Measurements from ENCODE around the gene UBN1.

The UBN1 gene

GRCh38 chr16:4859900-4860255, 12.6 kb downstream of the UBN1 start:
- DNase-seq (ENCODE audit: low read depth in 2 of 2, low spot score in 1 of 2) = no peak

GRCh38 chr16:4860727-4861342, 13.6 kb downstream of the UBN1 start:
- no peak for DNase-seq (ENCODE audit: low read depth in 2 of 2, low spot score in 1 of 2)

- no peak for DNase-seq (ENCODE audit: low read depth in 2 of 2, low spot score in 1 of 2)
Observed at GRCh38 chr16:4862639-4863038, 15.4 kb downstream of the UBN1 start.

DNA sequence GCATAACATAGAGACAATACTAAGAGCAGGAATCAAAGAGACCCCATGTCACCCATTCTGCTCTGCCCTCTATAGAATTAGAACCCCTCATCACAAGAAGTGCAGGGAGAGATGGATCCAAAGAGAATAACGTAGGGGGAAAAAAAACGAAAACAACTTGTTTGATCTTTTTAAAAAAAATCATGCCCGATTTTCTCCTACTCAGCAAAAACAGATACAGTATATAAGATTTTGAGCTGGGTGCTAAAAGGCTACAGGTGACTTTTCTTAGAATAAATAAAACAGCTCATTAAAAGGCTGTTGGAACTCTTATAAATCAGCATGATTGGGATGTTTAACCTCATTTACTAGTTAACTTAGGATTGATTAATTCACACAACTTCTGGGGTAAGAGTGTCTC, 17.4 kb downstream of the UBN1 start:
- DNase-seq (ENCODE audit: low read depth in 2 of 2, low spot score in 1 of 2) = no peak

- DNase-seq (ENCODE audit: low read depth in 2 of 2, low spot score in 1 of 2) = no peak
Observed at GRCh38 chr16:4865231-4865860, 18.1 kb downstream of the UBN1 start.

DNA sequence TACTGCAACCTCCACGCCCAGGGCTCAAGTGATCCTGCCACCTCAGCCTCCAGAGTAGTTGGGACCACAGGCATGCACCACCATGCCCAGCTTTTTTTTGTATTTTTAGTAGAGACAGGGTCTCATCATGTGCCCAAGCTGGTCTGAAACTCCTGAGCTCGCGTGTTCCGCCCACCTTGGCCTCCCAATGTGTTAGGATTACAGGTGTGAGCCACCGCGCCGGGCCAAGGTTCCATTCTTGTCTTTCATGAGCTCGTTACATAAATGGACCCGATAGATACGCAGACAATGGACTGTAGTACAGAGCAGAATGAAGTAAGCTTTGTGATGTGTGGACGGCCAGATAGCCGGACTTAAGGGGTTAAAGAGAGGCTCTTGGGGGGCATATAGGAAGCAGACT, 19.3 kb downstream of the UBN1 start:
- DNase-seq (ENCODE audit: low read depth in 2 of 2, low spot score in 1 of 2) = no peak

GRCh38 chr16:4868026-4868425, 20.7 kb downstream of the UBN1 start:
- DNase-seq (ENCODE audit: low read depth in 2 of 2, low spot score in 1 of 2) = no peak

DNA sequence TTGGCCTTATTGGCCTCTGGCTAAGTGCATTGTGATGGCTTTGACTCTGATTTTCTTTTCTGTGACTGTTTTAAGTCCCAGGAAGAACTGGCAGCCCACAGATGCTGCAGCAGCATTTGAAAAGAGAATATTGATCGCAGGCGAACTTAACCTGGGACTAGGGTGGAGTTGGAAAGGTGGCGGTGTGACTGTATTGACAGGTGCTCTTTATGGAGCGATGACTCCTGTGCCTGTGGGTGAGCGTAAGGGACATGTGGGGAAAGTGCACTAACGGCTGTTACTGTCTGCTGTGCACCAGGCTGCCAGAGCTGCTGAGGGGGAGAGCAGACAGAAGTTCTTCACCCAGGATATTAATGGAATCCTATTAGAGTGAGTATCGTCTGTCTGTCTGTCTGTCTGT, 21.3 kb downstream of the UBN1 start:
- DNase-seq (ENCODE audit: low read depth in 2 of 2, low spot score in 1 of 2) = no peak

DNA sequence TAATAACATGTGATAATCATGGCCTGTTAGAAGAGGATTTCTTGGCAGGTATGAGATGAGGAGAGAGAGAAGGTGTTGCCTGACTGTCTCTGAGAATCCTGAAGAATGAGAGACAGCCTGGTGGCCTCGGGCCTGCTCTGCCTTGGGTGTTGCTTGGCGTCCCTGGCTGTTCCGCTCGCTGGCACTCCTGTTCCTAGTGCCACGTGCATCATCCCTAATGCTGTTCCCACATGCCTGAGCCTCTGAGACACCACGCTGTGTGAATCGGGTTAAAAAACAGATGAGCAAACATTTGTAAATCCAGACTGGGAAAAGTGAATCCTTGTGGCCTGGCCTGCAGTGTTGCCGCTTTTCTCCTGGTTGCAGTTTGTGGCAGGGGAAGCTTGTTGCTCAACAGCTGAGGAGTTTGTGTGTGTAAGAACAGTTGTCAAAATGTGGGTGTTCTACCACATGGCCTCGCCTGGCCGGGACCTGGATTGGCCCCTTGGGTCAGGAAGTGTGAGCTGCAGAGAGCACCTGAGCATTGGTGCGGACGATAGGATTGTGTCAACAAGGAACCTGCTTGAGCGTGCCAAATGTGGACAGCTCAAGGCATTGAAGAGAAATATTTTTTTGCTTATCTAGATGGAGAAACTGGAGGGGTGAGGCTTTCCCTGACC, 22.0 kb downstream of the UBN1 start:
- DNase-seq (ENCODE audit: low read depth in 2 of 2, low spot score in 1 of 2) = no peak

GRCh38 chr16:4870138-4870671, 22.9 kb downstream of the UBN1 start:
- DNase-seq (ENCODE audit: low read depth in 2 of 2, low spot score in 1 of 2) = no peak

- no peak for DNase-seq (ENCODE audit: low read depth in 2 of 2, low spot score in 1 of 2)
Observed at GRCh38 chr16:4871071-4871470, 23.8 kb downstream of the UBN1 start.

DNA sequence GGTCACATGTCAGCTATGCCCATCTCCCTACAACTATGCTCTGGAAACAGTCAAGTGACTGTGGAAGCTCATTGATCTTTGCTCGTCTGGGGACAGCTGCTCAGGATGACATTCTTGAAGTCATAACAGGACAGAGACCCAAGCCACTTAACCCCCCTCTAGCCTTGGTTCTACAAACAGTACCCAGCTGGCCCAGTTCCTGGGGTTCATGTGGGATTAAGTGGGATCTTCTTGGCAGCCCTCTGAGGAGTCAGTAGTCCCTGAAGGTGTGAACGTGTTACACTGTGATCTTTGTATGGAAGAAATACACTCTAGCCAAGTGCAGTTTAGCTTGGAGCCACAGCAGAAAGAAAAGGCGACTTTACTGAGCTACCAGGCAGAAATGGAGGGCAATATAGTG, 25.8 kb downstream of the UBN1 start:
- DNase-seq (ENCODE audit: low read depth in 2 of 2, low spot score in 1 of 2) = no peak

DNA sequence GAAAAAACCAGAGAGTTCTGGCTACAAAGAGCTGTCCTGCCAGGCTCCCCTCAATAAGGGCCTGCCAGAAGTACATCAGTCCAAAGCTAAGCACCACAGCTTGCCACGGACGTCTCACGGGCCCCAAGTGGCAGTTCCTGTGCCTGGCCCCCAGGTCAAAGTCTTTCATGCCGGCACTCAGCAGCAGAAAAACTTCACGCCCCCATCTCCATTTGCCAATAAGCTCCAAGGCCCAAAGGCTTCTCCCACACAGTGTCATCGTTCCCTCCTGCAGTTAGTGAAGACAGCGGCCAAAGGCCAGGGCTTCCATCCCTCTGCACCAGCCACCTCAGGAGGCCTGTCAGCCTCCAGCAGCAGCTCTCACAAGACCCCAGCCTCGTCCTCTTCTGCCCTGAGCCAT, 27.4 kb downstream of the UBN1 start:
- DNase-seq (ENCODE audit: low read depth in 2 of 2, low spot score in 1 of 2) = no peak

DNA sequence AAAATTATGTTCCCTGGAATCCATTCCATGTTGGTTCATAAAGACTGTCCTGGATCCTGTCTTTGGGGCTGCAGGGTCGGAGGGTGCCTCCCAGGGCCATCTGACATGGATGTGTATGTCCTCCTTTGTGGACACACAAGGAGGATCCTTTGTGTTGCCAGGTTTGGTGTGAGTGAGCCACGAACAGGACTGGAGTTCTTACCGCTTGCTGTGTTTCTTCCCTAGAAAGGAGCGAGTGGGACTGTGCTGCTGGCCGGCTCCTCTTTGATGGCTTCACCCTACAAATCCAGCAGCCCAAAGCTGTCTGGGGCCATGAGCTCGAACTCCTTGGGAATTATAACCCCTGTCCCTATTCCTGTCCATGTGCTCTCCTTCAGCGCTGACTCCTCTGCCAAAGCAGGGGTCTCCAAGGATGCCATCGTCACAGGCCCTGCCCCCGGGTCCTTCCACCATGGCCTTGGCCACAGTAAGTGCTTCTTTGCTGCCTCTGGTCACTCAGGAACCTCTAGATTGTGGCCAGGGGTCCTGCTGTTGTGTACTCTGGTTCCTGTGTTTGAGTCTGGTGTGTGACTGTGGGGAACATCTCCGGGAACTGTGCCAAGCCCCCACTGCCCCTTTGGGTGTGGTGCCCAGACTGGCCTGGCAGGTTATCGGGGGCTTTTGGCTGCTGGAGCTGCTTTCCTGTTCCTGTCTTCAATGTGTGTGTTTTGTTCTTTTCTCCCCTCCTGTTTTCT, 29.5 kb downstream of the UBN1 start:
- DNase-seq (ENCODE audit: low read depth in 2 of 2, low spot score in 1 of 2) = no peak

DNA sequence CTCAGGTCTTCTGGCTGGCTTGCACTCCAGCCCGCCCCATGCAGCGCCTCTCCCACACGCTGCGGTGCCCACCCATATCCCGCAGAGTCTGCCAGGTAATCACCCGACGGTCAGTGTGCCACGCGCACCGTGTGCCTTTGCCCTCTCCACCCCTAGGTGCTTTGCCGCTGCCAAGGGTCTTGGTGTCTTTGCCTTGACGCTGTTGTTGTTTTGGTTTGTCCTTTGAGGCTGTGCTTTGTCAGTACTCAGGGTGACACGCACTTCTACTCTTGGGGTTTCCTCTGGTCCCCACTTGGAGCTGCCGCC, 30.1 kb downstream of the UBN1 start:
- DNase-seq (ENCODE audit: low read depth in 2 of 2, low spot score in 1 of 2) = no peak

GRCh38 chr16:4879049-4879448, 31.8 kb downstream of the UBN1 start:
- no peak for DNase-seq (ENCODE audit: low read depth in 2 of 2, low spot score in 1 of 2)

DNA sequence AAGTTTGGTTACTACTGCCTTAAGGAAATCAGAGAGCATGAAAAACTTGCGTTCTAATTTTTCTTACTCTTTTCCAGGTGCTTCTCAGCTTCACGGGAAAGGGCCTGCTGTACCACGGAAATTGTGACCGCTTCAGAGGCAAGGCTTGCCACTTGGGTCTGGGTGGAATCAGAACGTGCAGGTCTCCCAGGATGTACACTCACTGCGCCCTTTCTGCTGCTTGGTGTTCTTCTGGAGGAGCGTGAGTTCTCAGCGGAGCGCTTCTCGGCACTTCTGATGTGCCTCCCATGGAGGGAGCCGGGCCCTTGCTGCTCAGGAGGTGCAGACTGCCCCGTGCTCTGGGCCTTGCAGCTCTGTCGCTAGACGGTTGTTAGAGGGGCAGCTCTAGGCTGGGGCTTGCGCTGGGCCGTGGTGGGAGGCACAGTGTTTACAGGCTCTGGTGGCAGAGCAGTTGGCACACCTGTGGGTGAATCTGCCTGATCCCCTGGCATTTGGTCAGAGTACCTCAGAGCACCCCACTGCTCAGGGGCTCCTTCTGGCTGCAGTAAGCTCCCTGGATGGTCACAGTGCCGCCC, 32.8 kb downstream of the UBN1 start:
- no peak for DNase-seq (ENCODE audit: low read depth in 2 of 2, low spot score in 1 of 2)

GRCh38 chr16:4882000-4882632, 34.8 kb downstream of the UBN1 start:
- no peak for DNase-seq (ENCODE audit: low read depth in 2 of 2, low spot score in 1 of 2)

GRCh38 chr16:4882633-4883285, 35.5 kb downstream of the UBN1 start:
- no peak for DNase-seq (ENCODE audit: low read depth in 2 of 2, low spot score in 1 of 2)

GRCh38 chr16:4883501-4883900, 36.2 kb downstream of the UBN1 start:
- no peak for DNase-seq (ENCODE audit: low read depth in 2 of 2, low spot score in 1 of 2)

DNA sequence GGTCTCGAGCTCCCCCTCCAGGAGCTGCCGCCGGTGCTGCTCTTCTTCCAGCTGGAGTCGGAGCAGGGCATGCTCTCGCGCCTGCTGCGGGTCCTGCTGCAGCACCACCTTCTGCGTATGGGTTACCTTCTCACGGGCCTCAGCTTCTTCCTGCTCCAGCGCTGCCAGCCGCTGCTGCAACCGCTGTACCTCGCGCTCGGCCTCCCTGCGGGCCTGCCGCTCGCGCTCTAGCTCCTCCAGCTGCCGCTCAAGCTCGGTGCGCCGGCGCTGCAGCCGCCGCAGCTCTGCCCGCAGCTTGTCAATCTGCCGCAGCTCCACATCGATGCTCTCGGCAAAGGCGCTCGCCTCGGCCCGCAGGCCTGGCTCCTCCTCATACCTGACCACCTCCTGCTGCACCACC, 36.9 kb downstream of the UBN1 start:
- no peak for DNase-seq (ENCODE audit: low read depth in 2 of 2, low spot score in 1 of 2)

Measured in stimulated activated CD8-positive, alpha-beta memory T cell treated with anti-CD3 and anti-CD28 coated beads, Interleukin-4, amount 100 ng/mL, for 4 hours (primary cell).